ENCODE measurements around the gene NWD2. TPM values are rescaled to one million over a fixed set of nuclear protein-coding genes. Genes with fewer than 3 reads are reported as not detected.
"Not testable (repeated sequence)": the region's sequence is repeated elsewhere in the genome, so short reads cannot be mapped to it uniquely, and the experiment has no call there.

NWD2 gene
- total and polyA plus RNA-seq, 10 of the 15 experiments (the other 5 are each of a cell fraction or from before 2014, with no cell fraction given): not detected

DNA sequence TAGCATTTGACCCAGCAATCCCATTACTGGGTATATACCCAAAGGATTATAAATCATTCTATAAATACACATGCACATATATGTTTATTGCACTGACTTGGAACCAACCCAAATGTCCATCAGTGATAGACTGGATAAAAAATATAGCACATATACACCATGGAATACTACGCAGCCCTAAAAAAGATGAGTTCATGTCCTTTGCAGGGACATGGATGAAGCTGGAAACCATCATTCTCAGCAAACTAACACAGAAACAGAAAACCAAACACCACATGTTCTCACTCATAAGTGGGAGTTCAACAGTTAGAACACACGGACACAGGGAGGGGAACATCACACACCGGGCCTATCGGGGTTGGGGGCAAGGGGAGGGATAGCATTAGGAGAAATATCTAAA, 250.8 kb downstream of the NWD2 start:
- H3K9ac ChIP-seq (ENCODE audit: control insufficient read depth, insufficient read depth, low read length); ATAC-seq; H3K4me1 ChIP-seq (ENCODE audit: control insufficient read depth, insufficient read depth, low read length); H4K20me1 ChIP-seq (ENCODE audit: control insufficient read depth, insufficient read depth); SMC1A ChIA-PET (ENCODE audit: uncharacterized antibody, unreplicated experiment); RAD21 ChIA-PET (ENCODE audit: unreplicated experiment); intact Hi-C loops (cut with micrococcal nuclease; ENCODE audit: unreplicated experiment); H3K27me3 ChIP-seq (replicated peaks in 1 of 2; ENCODE audit: control insufficient read depth in 2 of 2, insufficient read depth in 2 of 2, low read length in 1 of 2); BruUV-seq (replicated peaks); H3K4me2 ChIP-seq (ENCODE audit: control insufficient read depth, insufficient read depth); DNase-seq (ENCODE audit: low read depth, low spot score); CTCF ChIA-PET; FAIRE-seq; H3K4me3 ChIP-seq; POLR2A ChIA-PET; H3K27ac ChIP-seq (ENCODE audit: control insufficient read depth, insufficient read depth); H3K36me3 ChIP-seq (ENCODE audit: control insufficient read depth in 2 of 2, insufficient read depth in 2 of 2, low read length in 1 of 2); H3K79me2 ChIP-seq (ENCODE audit: control insufficient read depth, insufficient read depth, low read length); in situ Hi-C loops (cut with MboI); H2AFZ ChIP-seq (ENCODE audit: control insufficient read depth, low read depth, low read length); H3K9me3 ChIP-seq (replicated peaks; ENCODE audit: control insufficient read depth, insufficient read depth, low read length): not testable (repeated sequence)
- 34% methylated on average over 4 of the region's 4 CpGs for WGBS (ENCODE audit: insufficient coverage, insufficient replicate concordance, low lambda C conversion rate, missing lambda C conversion rate)

Small RNA genes within 50 kb of the gene (microRNA-seq; reads per million reads assigned to microRNA genes)
- gene MIR4801: not detected

Small RNA genes within 50 kb of the gene (small RNA-seq; reads per million reads assigned to genes)
- gene MIR4801: not detected
